Posterior cingulate gyrus (tissue), 11 donors: ENCODE results near the gene RNF112.
A peak's percentile ranks its signal among the peaks of the same experiment; 100 is the strongest.
"Not testable (repeated sequence)": the region's sequence is repeated elsewhere in the genome, so short reads cannot be mapped to it uniquely, and the experiment has no call there.

ENCODE experiments used
- DNase-seq, 10 donors: peaks; one replicate each; pipeline versions ENCODE4 v3.0.0 to v3.0.0-alpha.2; 2020 to 2021; ENCODE audit warnings: mixed read lengths in 3 of 10
- intact Hi-C: fragments of 100-400 bp; cut with DNase I; formaldehyde crosslinking; loops from one replicate; pipeline ENCODE4 v1.15.1; 2023

Gene RNF112

DNA sequence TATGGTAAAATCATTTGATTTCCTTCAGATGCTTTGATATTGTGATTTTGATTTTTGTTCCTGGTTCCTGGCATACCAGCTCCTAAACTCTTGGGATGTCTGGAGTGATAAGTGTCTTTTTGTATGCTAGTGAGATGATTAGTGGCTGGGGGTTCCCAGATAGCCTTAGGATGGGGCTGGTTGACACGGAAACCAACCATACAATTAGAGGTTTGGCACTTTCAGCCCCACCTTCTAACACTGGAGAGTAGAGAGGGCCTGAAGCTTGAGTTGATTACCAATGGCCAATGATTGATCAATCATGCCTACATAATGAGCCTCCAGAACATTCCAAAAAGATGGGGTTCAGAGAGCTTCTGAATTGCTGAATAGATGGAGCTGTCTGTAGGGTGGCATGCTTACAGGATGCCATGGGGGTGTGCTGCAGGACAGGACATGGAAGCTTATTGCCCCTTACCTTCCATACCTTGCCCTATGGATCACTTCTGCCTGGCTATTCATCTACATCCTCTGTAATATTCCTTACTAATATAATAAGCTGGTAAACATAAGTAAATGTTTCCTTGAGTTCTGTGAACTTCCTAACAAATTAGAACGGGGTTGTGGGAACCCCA is 22.8 kb downstream of the RNF112 start:
- no peak for DNase-seq
- intact Hi-C loops, result no loop called here

DNA sequence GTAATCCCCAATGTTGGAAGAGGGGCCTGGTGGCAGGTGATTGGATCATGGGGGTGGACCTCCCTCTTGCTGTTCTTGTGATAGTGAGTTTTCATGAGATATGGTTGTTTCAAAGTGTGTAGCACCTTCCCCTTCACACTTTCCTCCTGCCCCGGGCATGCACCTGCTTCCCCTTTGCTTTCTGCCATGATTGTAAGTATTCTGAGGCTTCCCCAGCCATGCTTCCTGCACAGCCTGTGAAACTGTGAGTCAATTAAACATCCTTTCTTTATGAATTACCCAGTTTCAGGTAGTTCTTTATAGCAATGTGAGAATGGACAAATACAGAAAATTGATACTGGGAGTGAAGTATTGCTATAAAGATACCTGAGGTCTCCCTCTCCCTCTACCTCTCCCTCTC is 29.4 kb downstream of the RNF112 start:
- intact Hi-C loops, result no loop called here
- DNase-seq, result no peak

DNA sequence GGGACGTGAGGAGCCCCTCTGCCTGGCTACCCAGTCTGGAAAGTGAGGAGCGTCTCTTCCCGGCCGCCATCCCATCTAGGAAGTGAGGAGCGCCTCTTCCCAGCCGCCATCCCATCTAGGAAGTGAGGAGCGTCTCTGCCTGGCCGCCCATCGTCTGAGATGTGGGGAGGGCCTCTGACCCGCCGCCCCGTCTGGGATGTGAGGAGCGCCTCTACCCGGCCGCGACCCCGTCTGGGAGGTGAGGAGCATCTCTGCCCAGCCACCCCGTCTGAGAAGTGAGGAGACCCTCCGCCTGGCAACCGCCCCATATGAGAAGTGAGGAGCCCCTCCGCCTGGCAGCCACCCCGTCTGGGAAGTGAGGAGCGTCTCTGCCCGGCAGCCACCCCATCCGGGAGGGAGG is 30.3 kb downstream of the RNF112 start:
- intact Hi-C loops, DNase-seq: not testable (repeated sequence)

DNA sequence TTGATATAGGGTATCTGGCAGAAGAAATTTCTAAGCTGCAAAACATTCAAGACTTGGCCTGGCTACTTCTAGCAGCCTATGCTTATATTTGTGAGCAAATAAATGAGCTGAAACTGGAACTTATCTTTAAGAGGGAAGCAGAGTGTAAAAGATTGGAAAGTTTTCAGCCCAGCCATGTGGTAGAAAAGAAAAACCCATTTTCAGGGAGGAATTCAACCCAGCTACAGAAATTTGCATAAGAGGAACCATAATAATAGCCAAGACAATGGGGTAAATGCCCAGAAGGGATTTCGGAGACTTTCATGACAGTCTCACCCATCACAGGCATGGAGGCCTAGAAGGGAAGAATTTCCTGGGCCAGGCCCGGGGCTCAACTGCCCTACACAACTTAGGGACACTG is 31.7 kb downstream of the RNF112 start:
- no peak for DNase-seq
- intact Hi-C loops, result no loop called here

DNA sequence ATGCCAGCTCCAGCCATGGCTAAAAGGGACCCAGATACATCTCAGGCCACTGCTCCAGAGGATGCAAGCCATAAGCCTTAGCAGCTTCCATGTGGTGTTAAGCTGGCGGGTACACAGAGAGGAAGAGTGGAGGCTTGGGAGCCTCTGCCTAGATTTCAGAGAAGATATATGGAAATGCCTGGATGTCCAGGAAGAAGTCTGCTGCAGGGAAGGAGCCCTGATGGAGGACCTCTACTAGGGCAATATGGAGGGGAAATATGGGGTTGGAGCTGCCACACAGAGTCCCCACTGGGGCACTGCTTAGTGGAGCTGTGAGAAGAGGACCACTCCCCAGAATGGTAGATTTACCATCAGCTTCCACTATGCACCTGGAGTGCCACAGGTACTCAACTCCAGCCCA is 32.1 kb downstream of the RNF112 start:
- DNase-seq, result no peak
- intact Hi-C loops, result no loop called here

DNA sequence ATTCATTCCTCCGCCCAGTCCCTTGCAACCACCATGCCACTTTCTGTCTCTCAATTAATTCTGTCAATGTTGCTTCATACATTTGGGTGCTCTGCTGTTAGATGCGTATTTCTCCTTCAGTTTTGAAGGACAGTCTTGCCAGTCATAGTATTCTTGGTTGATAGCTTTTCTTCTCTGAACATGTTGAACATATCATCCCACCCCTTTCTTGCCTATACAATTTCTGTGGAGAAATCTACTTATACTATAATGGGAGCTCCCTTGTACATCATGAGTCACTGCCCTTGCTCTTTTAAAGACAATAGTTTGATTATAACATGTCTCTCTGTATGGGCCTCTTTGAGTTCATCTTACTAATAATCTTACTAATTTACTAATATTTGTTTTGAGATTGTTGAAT is 34.1 kb downstream of the RNF112 start:
- DNase-seq, result no peak
- intact Hi-C loops, result loop anchor here (5.0 kb wide), 1 partner anchor 62 kb away; no protein-coding TSS in a partner anchor

DNA sequence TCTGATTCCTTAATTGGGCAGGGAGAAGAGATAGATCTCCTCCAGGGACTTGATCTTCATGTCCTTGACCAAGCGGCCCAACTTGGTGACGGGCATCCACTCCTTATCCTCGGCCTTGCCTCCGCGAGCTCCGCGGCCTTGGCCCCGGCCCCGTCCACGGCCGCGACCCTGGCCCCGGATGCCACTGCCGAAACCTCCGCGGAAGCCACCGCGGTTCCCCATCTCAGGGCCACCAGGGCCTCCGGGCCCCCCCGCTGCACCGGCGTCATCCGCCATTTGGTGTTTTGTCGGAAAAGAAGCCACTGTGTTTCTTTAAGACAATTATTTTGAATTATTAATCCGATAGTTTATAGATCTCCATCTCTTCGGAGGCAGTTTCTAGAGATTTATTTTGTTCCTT is 35.5 kb downstream of the RNF112 start:
- intact Hi-C loops, result loop anchor here (5.0 kb wide), 1 partner anchor 61 kb away; no protein-coding TSS in a partner anchor
- peak in 1 of 10 donors; percentile 75 for DNase-seq

DNA sequence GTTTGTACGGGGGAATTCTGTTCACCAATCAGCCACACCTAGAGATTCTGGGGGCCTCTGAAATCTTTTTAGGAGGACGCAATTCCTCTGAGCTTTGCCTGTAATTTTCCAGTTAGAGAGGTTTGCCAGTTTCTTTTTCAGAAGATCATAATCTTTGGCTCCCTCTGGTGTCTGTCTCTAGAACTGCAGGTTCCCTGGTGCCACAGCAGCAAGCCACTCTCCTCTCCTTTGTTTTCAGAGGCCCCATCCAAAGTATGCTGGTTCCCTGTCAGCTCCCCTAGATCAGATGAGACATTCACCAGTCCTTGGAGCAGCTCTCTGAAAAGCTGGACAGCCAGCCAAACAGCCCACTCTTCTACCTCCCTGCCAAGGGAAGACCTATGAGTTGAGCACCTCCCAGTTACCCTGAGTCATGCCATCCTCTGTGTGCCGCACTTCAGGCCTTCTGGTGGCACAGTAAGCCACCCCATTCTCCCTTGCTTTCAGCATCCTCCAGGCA is 36.1 kb downstream of the RNF112 start:
- intact Hi-C loops, result loop anchor here (1.0 to 5.0 kb wide), 2 partner anchors 60 to 84 kb away; no protein-coding TSS in a partner anchor
- peak; percentile 42 to 92 (median 66) for DNase-seq

DNA sequence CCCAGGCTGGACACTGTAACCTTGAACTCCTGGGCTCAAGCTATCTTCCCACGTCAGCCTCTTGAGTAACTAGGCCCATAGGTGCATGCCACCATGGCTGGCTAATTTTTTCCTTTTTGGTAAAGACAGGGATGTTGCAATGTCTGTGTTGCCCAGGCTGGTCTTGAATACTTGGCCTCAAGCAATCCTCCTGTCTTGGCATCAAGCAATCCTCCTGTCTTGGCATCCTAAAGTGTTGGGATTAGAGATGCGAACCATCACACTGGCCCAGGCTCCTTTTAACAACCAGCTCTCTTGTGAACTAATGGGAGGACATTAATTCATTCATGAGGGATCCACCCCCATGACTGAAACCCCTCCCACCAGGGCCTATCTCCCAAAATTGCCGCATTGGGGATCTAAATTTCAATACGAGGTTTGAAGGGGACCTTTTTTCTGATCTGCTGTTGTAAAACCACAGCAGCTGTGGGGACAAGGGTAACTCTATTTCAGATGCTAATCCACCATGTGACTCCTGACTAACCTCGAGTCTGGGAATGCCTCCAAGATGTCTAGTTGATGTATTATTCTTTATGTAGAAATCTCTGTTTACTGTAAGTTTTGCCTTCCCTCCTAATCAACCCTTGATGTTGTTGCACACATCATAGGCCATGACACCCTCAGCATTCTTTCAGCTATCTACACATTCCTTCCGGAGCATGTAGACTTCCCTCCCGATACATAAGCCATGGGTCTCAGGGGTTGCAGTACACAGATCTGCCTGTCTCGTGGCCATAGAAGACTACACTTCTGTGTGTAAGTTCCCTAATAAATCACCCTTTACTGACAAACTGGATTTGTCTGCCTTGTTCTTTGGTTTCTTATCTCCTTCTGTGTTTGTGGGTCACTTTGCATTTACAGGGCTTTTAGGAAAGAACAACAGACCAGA is 37.6 kb downstream of the RNF112 start:
- intact Hi-C loops, result loop anchor here (5.0 kb wide), 1 partner anchor 59 kb away; no protein-coding TSS in a partner anchor
- peak in 3 of 10 donors; percentile 21 to 31 (median 28) for DNase-seq

DNA sequence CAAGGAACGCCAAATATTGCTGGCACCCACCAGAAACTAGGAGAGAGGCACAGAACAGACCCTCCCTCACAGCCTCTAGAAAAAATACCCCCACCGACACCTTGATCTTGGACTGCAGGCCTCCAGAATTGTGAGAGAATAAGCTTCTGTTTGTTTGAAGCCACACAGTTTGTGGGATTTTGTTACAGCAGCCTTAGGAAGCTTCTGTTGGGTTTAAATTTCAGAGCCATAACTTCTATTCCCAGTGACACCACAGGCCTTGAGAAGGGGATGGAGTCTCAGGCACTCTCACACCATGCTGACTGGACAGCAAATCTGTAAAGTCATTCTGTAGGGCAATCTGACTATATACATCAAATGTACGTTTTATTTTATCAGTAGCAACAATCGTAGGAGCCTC is 38.6 kb downstream of the RNF112 start:
- DNase-seq, result no peak
- intact Hi-C loops, result loop anchor here (5.0 kb wide), 1 partner anchor 58 kb away; no protein-coding TSS in a partner anchor

DNA sequence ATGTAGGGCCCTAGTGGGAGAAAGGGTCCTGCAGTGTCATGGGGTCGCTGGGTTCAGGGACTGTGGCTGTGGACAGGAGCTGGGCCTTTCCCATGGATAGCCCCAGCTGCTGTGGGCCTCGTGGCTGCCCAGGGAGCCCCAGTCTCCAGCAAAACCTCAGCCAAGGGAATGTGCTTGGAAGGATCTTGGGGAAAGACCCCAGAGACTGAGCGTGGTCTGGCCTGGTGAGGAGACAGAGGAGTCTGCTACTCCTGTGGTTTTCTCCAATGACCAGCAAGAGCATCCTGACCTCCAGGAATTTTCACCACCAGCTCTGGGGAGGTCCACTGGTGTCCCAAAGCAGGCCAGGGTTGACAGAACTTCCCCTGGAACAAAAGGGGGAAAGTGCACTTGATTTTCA is 42.3 kb downstream of the RNF112 start:
- intact Hi-C loops, result no loop called here
- DNase-seq, result no peak

DNA sequence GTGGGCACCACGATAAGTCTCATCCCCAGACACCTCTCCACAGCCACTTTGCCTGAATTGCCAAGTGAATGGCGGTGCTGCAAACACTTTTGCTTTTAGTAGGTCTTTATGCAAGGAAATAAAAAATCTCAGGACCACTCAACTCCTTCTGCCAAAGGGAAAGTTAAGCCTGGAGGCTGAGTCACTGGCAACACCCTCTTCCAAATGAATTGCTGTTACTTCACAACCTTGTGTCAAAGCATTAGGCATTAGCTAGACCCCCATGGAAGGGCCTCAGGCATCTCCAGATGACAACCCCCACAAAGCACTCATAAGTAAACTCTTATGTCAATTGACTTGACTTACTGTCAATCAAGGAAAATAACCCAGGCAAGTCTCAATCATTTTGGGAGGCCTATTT is 43.0 kb downstream of the RNF112 start:
- intact Hi-C loops, result no loop called here
- DNase-seq, result no peak

DNA sequence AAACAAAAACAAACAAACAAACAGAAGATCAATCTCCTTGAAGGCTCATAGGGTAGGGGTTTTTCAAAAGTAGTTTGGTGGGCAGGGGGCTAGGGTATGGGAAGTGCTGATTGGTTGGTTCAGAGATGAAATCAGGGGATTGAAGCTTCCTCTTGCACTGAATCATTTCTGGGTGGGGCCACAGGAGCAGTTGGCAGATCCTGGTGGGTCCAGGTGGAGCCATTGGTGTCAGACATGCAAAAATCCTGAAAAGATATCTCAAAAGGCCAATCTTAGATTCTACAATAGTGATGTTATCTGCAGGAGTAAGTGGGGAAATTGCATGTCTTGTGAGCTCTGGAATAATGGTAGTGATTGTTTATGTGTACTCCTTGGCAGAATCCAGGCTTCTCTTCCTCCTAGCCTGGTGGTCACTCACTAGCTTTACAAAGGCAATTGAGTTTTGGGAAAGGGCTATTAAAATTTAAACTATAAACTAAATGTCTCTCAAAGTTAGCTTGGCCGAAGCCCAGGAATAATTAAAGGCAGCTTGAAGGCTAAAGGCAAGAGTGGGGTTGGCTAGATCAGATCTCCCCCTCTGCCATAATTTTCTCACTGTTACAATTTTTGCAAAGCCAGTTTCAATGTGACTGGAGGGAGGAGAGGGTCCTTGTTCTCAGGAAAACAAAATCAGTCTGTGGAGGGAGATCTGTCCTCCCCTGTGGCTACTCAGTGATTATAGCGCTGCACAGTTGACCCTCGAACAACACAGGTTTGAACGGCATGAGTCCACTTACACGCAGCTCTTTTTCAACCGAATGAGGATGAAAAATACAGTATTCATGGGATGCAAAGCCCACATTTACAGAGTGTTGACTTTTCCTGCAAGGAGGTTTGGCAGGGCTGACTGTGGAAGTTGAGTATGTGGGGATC is 45.2 kb downstream of the RNF112 start:
- DNase-seq, result no peak
- intact Hi-C loops, result no loop called here

DNA sequence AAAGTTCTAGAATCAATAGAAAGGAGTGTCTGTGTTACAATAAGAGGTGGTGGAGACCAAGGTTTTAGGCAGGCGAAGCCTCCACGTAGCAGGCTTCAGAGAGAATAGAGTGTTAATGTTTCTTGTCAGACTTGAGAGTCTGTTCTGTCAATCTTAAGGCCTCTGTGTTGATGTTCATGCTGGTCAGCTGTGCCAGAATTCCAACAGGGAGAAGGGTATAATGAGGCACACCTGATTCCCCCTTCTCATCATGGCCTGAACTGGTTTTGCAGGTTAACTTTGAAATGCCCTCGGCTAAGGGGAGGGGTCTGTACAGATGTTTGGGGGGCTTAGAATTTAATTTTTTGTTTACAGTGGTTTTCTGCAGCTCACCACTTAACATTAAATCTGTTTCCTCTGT is 46.0 kb downstream of the RNF112 start:
- no peak for DNase-seq
- intact Hi-C loops, result no loop called here

DNA sequence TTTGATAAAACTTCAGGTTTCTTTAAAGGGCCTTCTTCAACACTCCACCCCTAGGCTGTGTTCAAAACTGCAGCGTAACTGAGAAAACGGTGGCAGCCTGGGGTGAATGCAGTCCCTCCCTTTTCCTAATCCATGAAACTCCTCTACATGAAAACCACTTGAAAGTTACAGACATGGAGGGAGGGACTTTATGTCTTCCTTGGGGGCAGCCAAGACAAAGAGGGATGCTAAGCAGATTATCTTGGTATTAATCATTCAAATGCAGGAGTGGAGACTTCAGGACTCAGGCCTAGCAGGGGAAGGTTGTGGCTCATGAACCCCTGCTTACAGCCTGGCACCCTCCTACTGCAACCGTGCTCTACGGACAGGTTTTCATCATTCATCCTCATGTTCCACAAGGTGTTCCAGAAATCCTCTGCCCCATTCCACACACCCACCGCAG is 46.8 kb downstream of the RNF112 start:
- intact Hi-C loops, result no loop called here
- DNase-seq, result no peak

DNA sequence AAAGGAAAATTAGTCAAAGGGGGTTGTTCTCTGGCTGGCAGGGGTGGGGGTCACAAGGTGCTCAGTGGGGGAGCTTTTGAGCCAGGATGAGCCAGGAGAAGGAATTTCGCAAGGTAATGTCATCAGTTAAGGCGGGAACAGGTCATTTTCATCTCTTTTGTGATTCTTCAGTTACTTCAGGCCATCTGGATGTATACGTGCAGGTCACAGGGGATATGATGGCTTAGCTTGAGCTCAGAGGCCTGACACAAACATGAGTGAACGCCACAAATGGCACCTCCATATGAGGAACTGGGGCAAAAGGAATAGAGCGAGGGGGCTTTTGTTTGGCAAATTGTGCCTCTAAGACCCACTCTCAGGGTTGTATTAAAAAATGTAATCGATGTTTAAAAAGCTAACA is 47.4 kb downstream of the RNF112 start:
- intact Hi-C loops, DNase-seq: not testable (repeated sequence)

DNA sequence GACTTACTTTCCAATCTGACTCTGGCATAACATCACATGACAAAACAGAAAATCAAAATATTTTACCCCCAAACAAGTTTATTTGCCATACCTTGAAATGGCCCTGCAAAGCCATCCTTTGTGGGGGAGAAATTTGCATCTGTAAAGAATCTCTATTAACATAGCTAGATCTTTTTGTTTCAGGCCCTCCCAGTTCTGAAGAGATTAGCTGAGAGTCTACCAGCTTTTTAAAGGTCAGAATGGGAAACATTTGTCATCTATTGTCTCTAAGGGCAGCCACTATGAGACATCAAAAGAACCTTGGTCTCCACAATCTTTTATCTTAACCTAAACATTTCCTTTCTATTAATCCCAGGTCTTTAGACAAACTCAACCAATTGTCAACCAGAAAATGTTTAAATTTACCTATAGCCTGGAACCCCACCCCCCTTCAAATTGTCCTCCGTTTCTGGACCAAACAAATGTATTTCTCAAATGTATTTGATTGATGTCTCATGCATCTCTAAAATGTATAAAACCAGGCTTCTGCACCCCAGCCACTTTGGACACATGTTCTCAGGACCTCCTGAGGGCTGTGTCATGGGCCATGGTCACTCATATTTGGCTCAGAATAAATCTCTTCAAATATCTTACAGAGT is 48.1 kb downstream of the RNF112 start:
- not testable (repeated sequence) for DNase-seq

DNA sequence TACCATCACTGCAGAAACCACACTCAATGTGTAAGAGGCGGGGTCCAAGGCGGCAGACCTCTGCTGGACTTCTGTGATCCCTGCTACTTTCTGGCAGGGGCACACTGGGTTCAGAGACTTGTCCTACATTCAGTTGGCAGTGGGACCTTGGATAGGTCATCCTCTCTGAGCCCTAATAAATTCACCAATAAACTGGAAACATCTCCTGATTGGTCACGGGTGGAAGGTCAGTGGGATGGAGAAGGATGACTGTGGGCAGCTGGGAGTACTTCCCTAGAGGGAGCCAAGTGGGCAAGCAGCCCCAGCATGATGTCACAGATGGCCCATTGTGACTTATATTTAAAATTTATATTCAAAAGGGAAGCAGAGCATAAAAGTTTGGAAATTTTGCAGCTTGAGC is 49.7 kb downstream of the RNF112 start:
- peak in 7 of 10 donors; percentile 42 to 93 (median 60) for DNase-seq

More for the DNA sequence above, 48.1 kb downstream of the RNF112 start:
- intact Hi-C loops, result not testable (repeated sequence)

DNA sequence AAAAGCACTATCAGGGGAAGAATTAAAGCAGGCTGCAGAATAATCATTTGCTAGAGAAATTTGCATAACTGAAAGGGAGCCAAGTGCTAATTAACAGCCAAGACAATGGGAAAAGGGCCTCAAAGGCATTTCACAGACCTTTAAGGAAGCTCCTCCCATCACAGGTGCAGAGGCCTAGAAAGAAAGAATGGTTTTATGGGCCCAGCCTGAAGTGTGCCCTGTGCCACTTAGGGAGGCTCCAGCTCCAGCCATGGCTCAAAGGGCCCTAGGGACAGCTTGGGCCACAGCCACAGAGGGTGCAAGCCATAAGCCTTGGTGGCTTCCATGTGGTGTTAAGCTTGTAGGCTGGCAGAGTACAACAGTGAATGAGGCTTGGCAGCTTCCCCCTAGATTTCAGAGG is 50.1 kb downstream of the RNF112 start:
- intact Hi-C loops, result no loop called here
- peak in 1 of 10 donors; percentile 28 for DNase-seq

More for the DNA sequence above, 49.7 kb downstream of the RNF112 start:
- intact Hi-C loops, result no loop called here

DNA sequence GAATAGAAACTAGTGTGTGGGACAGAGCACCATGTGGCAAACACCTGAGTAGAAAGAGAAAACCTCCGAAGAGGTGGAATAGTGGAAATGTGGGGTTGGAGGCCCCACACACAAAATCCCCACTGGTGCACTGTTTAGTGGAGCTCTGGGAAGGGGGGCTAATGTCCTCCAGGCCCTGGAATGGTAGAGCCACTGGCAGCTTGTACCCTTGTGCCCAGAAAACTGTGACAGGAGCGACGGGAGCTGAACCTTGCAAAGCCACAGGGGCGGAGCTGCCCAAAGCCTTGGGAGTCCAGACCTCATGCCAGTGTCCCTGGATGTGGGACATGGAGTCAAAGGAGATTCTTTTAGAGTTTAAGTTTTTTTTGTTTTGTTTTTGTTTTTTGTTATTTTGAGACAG is 50.6 kb downstream of the RNF112 start:
- intact Hi-C loops, result no loop called here
- DNase-seq, result no peak
